Keratinocyte (primary cell): Measurements from ENCODE around the gene CYSTM1. TPM values are rescaled to one million over a fixed set of nuclear protein-coding genes. Genes with fewer than 3 reads are reported as not detected.

ENCODE experiments used
- DNase-seq: peaks from one replicate; pipeline ENCODE4 v3.0.0-alpha.2; 2011; ENCODE audit warnings: low read depth, missing footprints, low spot score
- FAIRE-seq: peaks from 2 replicates; lab custom pipeline; 2011; peaks lifted over from hg19 to GRCh38; lab: Jason Lieb, UNC
- H2AFZ ChIP-seq: 2 replicates; pipeline ENCODE4 v1.6.0; 2012; ENCODE audit warnings: low read length, control low read depth, inconsistent platforms; ENCODE audit not compliant: control insufficient read depth
- H3K27ac ChIP-seq: 2 replicates; pipeline ENCODE4 v1.5.1; 2011; ENCODE audit warnings: low read length; ENCODE audit not compliant: control insufficient read depth, insufficient read depth
- H3K27me3 ChIP-seq: 3 replicates; pipeline ENCODE4 v1.6.0; 2011; ENCODE audit warnings: low read length; ENCODE audit not compliant: control insufficient read depth, insufficient read depth; ENCODE audit errors: extremely low read depth
- H3K36me3 ChIP-seq, 2 experiments: 2 replicates in 1 of 2; 3 replicates in 1 of 2; pipeline ENCODE4 v1.5.1; 2011; ENCODE audit warnings: low read length in 2 of 2, mild to moderate bottlenecking in 1 of 2; ENCODE audit not compliant: control insufficient read depth in 2 of 2, insufficient read depth in 2 of 2; ENCODE audit errors: extremely low read depth in 1 of 2
- H3K4me1 ChIP-seq: 3 replicates; pipeline ENCODE4 v1.5.1; 2011; ENCODE audit warnings: low read length; ENCODE audit not compliant: control insufficient read depth, insufficient read depth; ENCODE audit errors: extremely low read depth
- H3K4me2 ChIP-seq: 3 replicates; pipeline ENCODE4 v1.6.0; 2011; ENCODE audit warnings: low read depth, low read length; ENCODE audit not compliant: control insufficient read depth, insufficient read depth; ENCODE audit errors: extremely low read depth
- H3K4me3 ChIP-seq, 3 experiments: fragments of 200-600 bp in 1 of 3; sonication (generic) in 1 of 3; 2 replicates in 2 of 3; 3 replicates in 1 of 3; pipeline ENCODE4 v1.5.1; 2011 to 2016; ENCODE audit warnings: low read length in 3 of 3, mild to moderate bottlenecking in 3 of 3, control low read depth in 2 of 3, inconsistent platforms in 1 of 3, low read depth in 1 of 3, mixed read lengths in 1 of 3, mixed run types in 1 of 3, moderate library complexity in 1 of 3; ENCODE audit not compliant: control insufficient read depth in 2 of 3, insufficient read depth in 2 of 3; ENCODE audit errors: extremely low read depth in 1 of 3
- H3K79me2 ChIP-seq: 2 replicates; pipeline ENCODE4 v1.6.0; 2012; ENCODE audit warnings: low read length; ENCODE audit not compliant: control insufficient read depth, insufficient read depth
- H3K9ac ChIP-seq: 3 replicates; pipeline ENCODE4 v1.6.0; 2011; ENCODE audit warnings: low read length; ENCODE audit not compliant: control insufficient read depth, insufficient read depth; ENCODE audit errors: extremely low read depth
- H3K9me1 ChIP-seq: 3 replicates; pipeline ENCODE4 v1.6.0; 2011; ENCODE audit warnings: low read length; ENCODE audit not compliant: control insufficient read depth, insufficient read depth; ENCODE audit errors: extremely low read depth
- H3K9me3 ChIP-seq: 2 replicates; pipeline ENCODE4 v1.5.1; 2012; ENCODE audit warnings: low read depth, low read length; ENCODE audit not compliant: control insufficient read depth
- H4K20me1 ChIP-seq: 3 replicates; pipeline ENCODE4 v1.6.0; 2011; ENCODE audit warnings: low read length; ENCODE audit not compliant: control insufficient read depth, insufficient read depth; ENCODE audit errors: extremely low read depth
- CTCF ChIP-seq, 3 experiments: IDR thresholded peaks in 1 of 3; conservative IDR thresholded peaks in 1 of 3; optimal IDR thresholded peaks in 1 of 3; 2 replicates in 2 of 3; 3 replicates in 1 of 3; pipeline versions ENCODE3 to v1.5.1; 2011; ENCODE audit warnings: low read length in 3 of 3, mild to moderate bottlenecking in 3 of 3, moderate library complexity in 2 of 3, control low read depth in 1 of 3, inconsistent platforms in 1 of 3; ENCODE audit not compliant: insufficient read depth in 2 of 3; ENCODE audit errors: extremely low read depth in 1 of 3
- EZH2 ChIP-seq: IDR thresholded peaks from one replicate; pipeline ENCODE4 v1.6.1; 2012; ENCODE audit warnings: inconsistent platforms, mild to moderate bottlenecking, low read length, moderate library complexity
- dilution Hi-C: fragments of 300-500 bp; cut with MboI; formaldehyde crosslinking; loops from one replicate; pipeline ENCODE4 v1.7.0; 2020; ENCODE audit warnings: low sequenced_read_pairs; ENCODE audit not compliant: extremely low pct_ligation_motif_present
- polyA plus RNA-seq, 5 experiments: library from polyadenylated mRNA; depleted of rRNA in 3 of 5; stranded (reverse) in 3 of 5; stranded (forward) in 1 of 5; unstranded in 1 of 5; fragments of >200 nt; gene quantifications; 1 replicate in 1 of 5; 2 replicates in 3 of 5; 3 replicates in 1 of 5; pipeline versions ENCODE4 v1.2.1 to v1.2.3, GENCODE V29; 2011 to 2012; ENCODE audit warnings: missing spikeins in 2 of 5, low read depth in 1 of 5, low replicate concordance in 1 of 5

The CYSTM1 gene
- polyA plus RNA-seq, 1 donor (not counting 4 experiments of a cell fraction or from before 2014, with no cell fraction given): 34.3 TPM

DNA sequence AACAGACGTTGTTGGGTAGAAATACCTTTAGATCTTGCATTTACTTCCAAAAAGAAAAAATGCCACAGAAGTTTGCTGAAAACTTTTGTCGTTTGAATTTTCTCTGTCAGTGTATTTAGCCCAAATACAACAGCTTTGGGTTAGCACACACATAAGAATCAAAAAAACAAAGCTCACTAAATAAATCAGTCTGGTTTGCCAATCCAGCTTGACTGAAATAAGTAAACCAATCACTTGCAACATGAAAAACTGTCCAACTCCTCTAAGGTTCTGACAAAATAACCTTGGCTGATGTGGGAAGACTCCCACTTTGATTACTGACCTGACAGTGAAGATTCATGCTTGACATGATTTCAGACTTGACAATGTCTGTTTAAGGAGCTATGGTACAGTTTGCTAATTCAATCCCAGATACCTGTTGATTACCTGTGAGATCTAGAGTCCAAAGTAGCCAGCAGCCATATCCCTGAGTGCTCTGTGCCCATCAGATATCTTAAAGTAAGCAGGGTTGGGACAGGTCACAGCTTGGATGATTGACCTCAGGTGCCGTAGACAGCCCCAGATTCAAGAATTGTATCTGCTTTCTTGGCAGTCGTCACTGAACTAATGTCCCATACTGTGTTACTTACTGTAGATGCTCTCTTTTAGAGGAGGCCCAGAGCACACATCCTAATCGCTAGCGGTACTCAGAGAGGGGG lies 48.5 kb upstream of the CYSTM1 start:
- FAIRE-seq: peak; percentile 32
- H3K4me1 ChIP-seq: peaks cover 5% of the 10 kb centered on the region
- dilution Hi-C loops: no loop called here
- H3K9me3 ChIP-seq: no peaks in the 10 kb centered on the region
- no peaks in the 10 kb centered on the region for H4K20me1 ChIP-seq
- no peak overlapping the region for H3K27ac ChIP-seq
- DNase-seq: no peak
- no peaks in the 10 kb centered on the region for H3K36me3 ChIP-seq
- H3K27me3 ChIP-seq: no peaks in the 10 kb centered on the region
- H3K4me2 ChIP-seq: no peak overlapping the region
- H2AFZ ChIP-seq: no peak overlapping the region
- peaks cover 4% of the 10 kb centered on the region for H3K79me2 ChIP-seq
- no peaks in the 10 kb centered on the region for H3K9me1 ChIP-seq
- no peak overlapping the region for H3K4me3 ChIP-seq
- no peak overlapping the region for H3K9ac ChIP-seq
- TF ChIP-seq CTCF (optimal IDR thresholded peaks at IDR 0.05 in 1 of 3, IDR thresholded peaks at IDR 0.05 in 1 of 3, conservative IDR thresholded peaks at IDR 0.05 in 1 of 3; ENCODE audit: extremely low read depth in 1 of 3, insufficient read depth in 2 of 3, low read length in 3 of 3): no peak

GRCh38 chr5:140128376-140128775 lies 46.6 kb upstream of the CYSTM1 start:
- Histone ChIP-seq H3K4me1 (peaks cover 18% of the 10 kb centered on the region), H3K9me1 (no peaks in the 10 kb centered on the region), H3K79me2 (peaks cover 4% of the 10 kb centered on the region), H3K27me3 (no peaks in the 10 kb centered on the region), H3K9me3 (no peaks in the 10 kb centered on the region), H3K9ac (no peak overlapping the region), H3K4me2 (no peak overlapping the region), H3K27ac (no peak overlapping the region), H3K4me3 (no peak overlapping the region), H3K36me3 (no peaks in the 10 kb centered on the region), H4K20me1 (no peaks in the 10 kb centered on the region), H2AFZ (no peak overlapping the region)
- DNase-seq (no peak), FAIRE-seq (no peak)
- no peak for TF ChIP-seq CTCF (optimal IDR thresholded peaks at IDR 0.05 in 1 of 3, IDR thresholded peaks at IDR 0.05 in 1 of 3, conservative IDR thresholded peaks at IDR 0.05 in 1 of 3; ENCODE audit: extremely low read depth in 1 of 3, insufficient read depth in 2 of 3, low read length in 3 of 3)
- TF ChIP-seq EZH2: no peak
- dilution Hi-C loops: no loop called here
